CD4-positive, alpha-beta T cell (primary cell): ENCODE data around the gene SLC24A3. TPM values are rescaled to one million over a fixed set of nuclear protein-coding genes. Genes with fewer than 3 reads are reported as not detected.

Experiments used
- ATAC-seq: fragments of 200-7000 bp; cut with Tn5 transposase; one replicate; pipeline ENCODE4 v1.10.0; 2022; ENCODE audit warnings: mild to moderate bottlenecking; ENCODE audit not compliant: poor library complexity
- CTCF ChIA-PET: fragments of 350-600 bp; sonication (Branson Sonifier 250); formaldehyde crosslinking; loops from one replicate; lab custom pipeline; 2021; ENCODE audit warnings: antibody characterized with exemption, inconsistent platforms; lab: Charles Lee
- POLR2A ChIA-PET: fragments of 350-600 bp; sonication (Branson Sonifier 250); formaldehyde crosslinking; loops from one replicate; lab custom pipeline; 2021; ENCODE audit warnings: antibody characterized with exemption, inconsistent platforms; lab: Charles Lee
- DNase-seq, 14 experiments: peaks; one replicate each; pipeline ENCODE4 v3.0.0-alpha.2; 2013 to 2020; ENCODE audit warnings: mixed read lengths in 2 of 14
- H3K27ac ChIP-seq, 2 donors: one replicate each; pipeline versions ENCODE4 v1.5.1 to v1.7.0; 2013; ENCODE audit warnings: low read length in 2 of 2, low read depth in 1 of 2, mild to moderate bottlenecking in 1 of 2
- H3K27me3 ChIP-seq, 2 experiments: 1 replicate in 1 of 2; 2 replicates in 1 of 2; pipeline versions ENCODE4 v1.6.1 to v1.7.0; 2013; ENCODE audit warnings: low read length in 2 of 2, control low read depth in 1 of 2, mild to moderate bottlenecking in 1 of 2, moderate library complexity in 1 of 2; ENCODE audit not compliant: insufficient read depth in 2 of 2, control insufficient read depth in 1 of 2
- H3K36me3 ChIP-seq: one replicate; pipeline ENCODE4 v1.6.1; 2013; ENCODE audit warnings: low read length, control low read depth; ENCODE audit not compliant: insufficient read depth
- H3K4me1 ChIP-seq: one replicate; pipeline ENCODE4 v1.6.1; 2013; ENCODE audit warnings: low read length, control low read depth; ENCODE audit not compliant: insufficient read depth
- H3K4me3 ChIP-seq: one replicate; pipeline ENCODE4 v1.5.1; 2013; ENCODE audit warnings: mild to moderate bottlenecking, low read length, moderate library complexity
- H3K9me3 ChIP-seq, 2 experiments: 1 replicate in 1 of 2; 2 replicates in 1 of 2; pipeline versions ENCODE4 v1.6.1 to v1.7.0; 2013; ENCODE audit warnings: low read length in 2 of 2, mild to moderate bottlenecking in 2 of 2, control low read depth in 1 of 2, moderate library complexity in 1 of 2; ENCODE audit not compliant: control insufficient read depth in 1 of 2, insufficient read depth in 1 of 2
- H3K27ac Mint-ChIP-seq: one replicate; pipeline ENCODE4 v1.8.0; 2020; ENCODE audit warnings: mixed read lengths
- H3K27me3 Mint-ChIP-seq: one replicate; pipeline ENCODE4 v1.8.0; 2021; ENCODE audit warnings: mixed read lengths
- H3K36me3 Mint-ChIP-seq: one replicate; pipeline ENCODE4 v1.8.0; 2021; ENCODE audit warnings: low read depth, mixed read lengths
- H3K4me1 Mint-ChIP-seq: one replicate; pipeline ENCODE4 v1.8.0; 2021; ENCODE audit warnings: low read depth, mixed read lengths
- H3K4me3 Mint-ChIP-seq: one replicate; pipeline ENCODE4 v1.8.0; 2020; ENCODE audit warnings: mild to moderate bottlenecking, mixed read lengths
- H3K9me3 Mint-ChIP-seq: one replicate; pipeline ENCODE4 v1.8.0; 2020; ENCODE audit warnings: mixed read lengths
- intact Hi-C, 2 experiments: fragments of 100-400 bp; cut with DNase I in 1 of 2; cut with micrococcal nuclease in 1 of 2; formaldehyde crosslinking; loops; one replicate each; pipeline versions ENCODE4 v1.15.1 to v1.9.0; 2023 to 2025; cut with DNase I, micrococcal nuclease
- total RNA-seq, 174 experiments: library from RNA in 2 of 174; stranded (reverse) in 2 of 174; gene quantifications; one replicate each; pipeline ENCODE4 v1.2.3 and lab custom pipeline; 2021 to 2026
- TF ChIP-seq, protein P1 (sequence below): fragments of 200-600 bp; IDR thresholded peaks from one replicate; pipeline ENCODE4 v1.8.0; 2022; ENCODE audit warnings: antibody characterized with exemption, mild to moderate bottlenecking

The SLC24A3 gene
- total RNA-seq, 2 experiments from 2014 or later = not detected

DNA sequence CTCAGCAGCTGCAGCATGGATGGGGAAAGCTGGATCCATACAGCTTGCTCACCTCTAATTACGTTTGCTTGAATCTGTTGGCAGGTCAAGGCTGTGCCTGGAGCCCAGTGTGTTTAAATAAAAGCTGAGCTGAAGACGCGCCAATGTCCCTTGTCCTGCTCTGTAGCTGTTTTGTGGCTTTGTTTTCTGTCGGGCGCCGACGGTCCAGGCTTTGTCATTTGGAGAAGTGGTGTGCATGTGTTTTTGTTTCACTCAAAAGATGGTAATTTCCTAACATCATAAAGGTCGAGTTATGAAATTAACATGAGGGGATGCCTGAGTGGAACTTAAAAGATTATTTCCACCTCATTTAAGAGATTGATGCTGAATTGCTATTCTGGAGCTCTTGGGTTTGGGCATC lies 107.6 kb downstream of the SLC24A3 start:
- Mint-ChIP-seq H3K27me3 (no peaks in the 10 kb centered on the region), H3K27ac (no peak overlapping the region), H3K4me1 (no peaks in the 10 kb centered on the region), H3K36me3 (no peaks in the 10 kb centered on the region), H3K9me3 (no peaks in the 10 kb centered on the region), H3K4me3 (no peak overlapping the region)
- ChIA-PET CTCF (no interaction called here), POLR2A (no interaction called here)
- Histone ChIP-seq H3K27me3 (no peaks in the 10 kb centered on the region), H3K4me1 (no peaks in the 10 kb centered on the region), H3K27ac (no peak overlapping the region), H3K4me3 (no peak overlapping the region), H3K9me3 (no peaks in the 10 kb centered on the region), H3K36me3 (no peaks in the 10 kb centered on the region)
- no peak for DNase-seq
- no peak for ATAC-seq
- intact Hi-C loops = no loop called here
- TF ChIP-seq, protein P1, sequence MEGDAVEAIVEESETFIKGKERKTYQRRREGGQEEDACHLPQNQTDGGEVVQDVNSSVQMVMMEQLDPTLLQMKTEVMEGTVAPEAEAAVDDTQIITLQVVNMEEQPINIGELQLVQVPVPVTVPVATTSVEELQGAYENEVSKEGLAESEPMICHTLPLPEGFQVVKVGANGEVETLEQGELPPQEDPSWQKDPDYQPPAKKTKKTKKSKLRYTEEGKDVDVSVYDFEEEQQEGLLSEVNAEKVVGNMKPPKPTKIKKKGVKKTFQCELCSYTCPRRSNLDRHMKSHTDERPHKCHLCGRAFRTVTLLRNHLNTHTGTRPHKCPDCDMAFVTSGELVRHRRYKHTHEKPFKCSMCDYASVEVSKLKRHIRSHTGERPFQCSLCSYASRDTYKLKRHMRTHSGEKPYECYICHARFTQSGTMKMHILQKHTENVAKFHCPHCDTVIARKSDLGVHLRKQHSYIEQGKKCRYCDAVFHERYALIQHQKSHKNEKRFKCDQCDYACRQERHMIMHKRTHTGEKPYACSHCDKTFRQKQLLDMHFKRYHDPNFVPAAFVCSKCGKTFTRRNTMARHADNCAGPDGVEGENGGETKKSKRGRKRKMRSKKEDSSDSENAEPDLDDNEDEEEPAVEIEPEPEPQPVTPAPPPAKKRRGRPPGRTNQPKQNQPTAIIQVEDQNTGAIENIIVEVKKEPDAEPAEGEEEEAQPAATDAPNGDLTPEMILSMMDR = no peak

DNA sequence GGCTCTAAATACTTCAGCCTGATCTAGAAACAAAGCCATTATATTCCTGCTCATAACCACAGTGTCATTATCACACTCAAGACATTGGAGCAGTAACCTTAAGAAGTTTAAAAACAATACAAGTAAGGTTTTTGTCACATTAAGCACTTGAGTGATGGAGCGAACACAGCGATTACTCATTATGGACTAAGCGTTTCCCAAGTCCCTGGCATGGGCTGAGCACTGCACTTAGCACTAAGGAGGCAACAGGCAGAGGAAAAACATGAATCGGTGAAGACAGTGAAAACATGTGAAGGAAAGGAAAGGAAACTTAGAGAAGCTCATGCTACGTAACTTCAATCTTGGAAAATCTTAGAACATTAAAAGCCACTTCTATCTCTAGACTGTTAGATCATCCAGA lies 108.7 kb downstream of the SLC24A3 start:
- no peaks in the 10 kb centered on the region for H3K9me3 ChIP-seq
- Mint-ChIP-seq H3K27me3 (no peaks in the 10 kb centered on the region), H3K4me3 (no peak overlapping the region), H3K36me3 (no peaks in the 10 kb centered on the region), H3K27ac (no peak overlapping the region), H3K9me3 (no peaks in the 10 kb centered on the region), H3K4me1 (no peaks in the 10 kb centered on the region)
- POLR2A ChIA-PET = no interaction called here
- TF ChIP-seq, protein P1 = no peak
- ATAC-seq (no peak), DNase-seq (no peak)
- H3K27ac ChIP-seq = no peak overlapping the region
- no peaks in the 10 kb centered on the region for H3K36me3 ChIP-seq
- H3K4me1 ChIP-seq = no peaks in the 10 kb centered on the region
- H3K4me3 ChIP-seq = no peak overlapping the region
- H3K27me3 ChIP-seq = no peaks in the 10 kb centered on the region
- intact Hi-C loops = no loop called here
- CTCF ChIA-PET = no interaction called here

DNA sequence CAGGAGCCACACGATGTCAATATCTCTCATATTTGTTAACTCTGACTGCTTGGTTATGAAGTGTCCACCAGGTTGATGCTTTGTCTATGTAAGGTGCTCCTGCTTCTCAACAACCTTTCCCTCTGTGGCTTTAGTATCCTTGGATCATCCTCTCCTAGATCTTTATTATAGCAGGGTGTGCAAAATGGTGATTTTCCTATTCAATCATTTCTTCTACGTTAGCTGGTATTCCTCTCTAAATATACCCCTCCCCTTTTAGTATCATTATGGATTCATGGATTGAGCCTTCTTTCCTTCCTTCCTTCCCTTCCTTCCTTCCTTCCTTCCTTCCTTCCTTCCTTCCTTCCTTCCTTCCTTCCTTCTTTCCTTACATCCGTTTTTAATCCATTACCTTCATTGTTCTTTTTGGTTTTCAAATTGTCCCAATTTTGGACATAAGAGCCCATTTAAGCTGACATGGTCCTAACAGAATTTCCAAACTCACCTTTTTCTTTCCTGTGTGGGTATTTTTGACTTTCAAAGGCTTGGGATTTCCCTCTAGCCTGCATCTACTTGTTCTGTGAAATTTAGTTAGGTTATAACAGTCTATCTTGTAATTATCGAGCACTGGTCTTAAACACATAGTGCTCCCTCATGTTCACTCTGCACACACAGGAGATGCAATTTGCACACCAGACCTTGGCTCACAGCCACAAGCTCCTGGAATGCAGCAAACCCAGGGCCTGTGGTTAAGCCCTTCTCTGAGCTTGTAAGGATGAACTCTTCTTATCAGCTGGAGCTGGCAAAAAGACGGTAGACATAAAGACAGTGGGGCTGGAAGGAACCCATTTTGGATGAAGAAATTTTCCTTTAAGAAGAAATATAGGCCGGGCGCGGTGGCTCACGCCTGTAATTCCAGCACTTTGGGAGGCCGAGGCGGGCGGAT lies 109.9 kb downstream of the SLC24A3 start:
- ChIA-PET POLR2A (no interaction called here), CTCF (no interaction called here)
- no peak for DNase-seq
- no peaks in the 10 kb centered on the region for H3K27me3 Mint-ChIP-seq
- TF ChIP-seq, protein P1 = no peak
- H3K9me3 Mint-ChIP-seq = no peaks in the 10 kb centered on the region
- no peak overlapping the region for H3K4me3 Mint-ChIP-seq
- Histone ChIP-seq H3K27ac (no peak overlapping the region), H3K9me3 (no peaks in the 10 kb centered on the region), H3K4me3 (no peak overlapping the region), H3K36me3 (no peaks in the 10 kb centered on the region), H3K4me1 (no peaks in the 10 kb centered on the region), H3K27me3 (no peaks in the 10 kb centered on the region)
- no peaks in the 10 kb centered on the region for H3K36me3 Mint-ChIP-seq
- no peak for ATAC-seq
- intact Hi-C loops = no loop called here
- no peak overlapping the region for H3K27ac Mint-ChIP-seq
- no peaks in the 10 kb centered on the region for H3K4me1 Mint-ChIP-seq
